Tongue (tissue), 2 donors: ENCODE results near the gene SHISA9. TPM values are rescaled to one million over a fixed set of nuclear protein-coding genes. Genes with fewer than 3 reads are reported as not detected.

Source experiments
- DNase-seq: peaks from one replicate; pipeline ENCODE4 v3.0.0-alpha.2; 2015
- total RNA-seq: library from RNA; depleted of rRNA; stranded (reverse); fragments of >200 nt; gene quantifications from one replicate; pipeline ENCODE4 v1.2.3, GENCODE V29; 2014

Gene SHISA9
- total RNA-seq, 1 donor from 2014 or later: 2.6 TPM

- DNase-seq: no peak
These were observed 176.4 kb downstream of the SHISA9 start for GRCh38 chr16:13077816-13078215.

- no peak for DNase-seq
These were observed 179.1 kb downstream of the SHISA9 start for GRCh38 chr16:13080531-13080930.

GRCh38 chr16:13081825-13082331 lies 180.5 kb downstream of the SHISA9 start:
- no peak for DNase-seq

GRCh38 chr16:13083681-13084080 lies 182.3 kb downstream of the SHISA9 start:
- DNase-seq: peak; percentile 5

- DNase-seq: no peak
These were observed 182.9 kb downstream of the SHISA9 start for GRCh38 chr16:13084331-13084730.

- no peak for DNase-seq
These were observed 192.3 kb downstream of the SHISA9 start for GRCh38 chr16:13093661-13094060.

- DNase-seq: no peak
These were observed 193.7 kb downstream of the SHISA9 start for GRCh38 chr16:13095061-13095460.

- DNase-seq: no peak
These were observed 197.1 kb downstream of the SHISA9 start for GRCh38 chr16:13098536-13098935.

- DNase-seq: no peak
These were observed 198.4 kb downstream of the SHISA9 start for GRCh38 chr16:13099822-13100221.

GRCh38 chr16:13100970-13101369 lies 199.6 kb downstream of the SHISA9 start:
- no peak for DNase-seq

- DNase-seq: no peak
These were observed 200.4 kb downstream of the SHISA9 start for GRCh38 chr16:13101828-13102227.

- no peak for DNase-seq
These were observed 201.0 kb downstream of the SHISA9 start for GRCh38 chr16:13102401-13102800.

- no peak for DNase-seq
These were observed 202.6 kb downstream of the SHISA9 start for GRCh38 chr16:13103831-13104530.

- DNase-seq: no peak
These were observed 203.4 kb downstream of the SHISA9 start for GRCh38 chr16:13104772-13105171.

GRCh38 chr16:13105427-13105826 lies 204.0 kb downstream of the SHISA9 start:
- DNase-seq: no peak

GRCh38 chr16:13106464-13106863 lies 205.1 kb downstream of the SHISA9 start:
- DNase-seq: no peak

GRCh38 chr16:13108126-13108525 lies 206.7 kb downstream of the SHISA9 start:
- DNase-seq: no peak

- DNase-seq: no peak
These were observed 207.8 kb downstream of the SHISA9 start for GRCh38 chr16:13109171-13109570.

GRCh38 chr16:13110124-13110796 lies 208.9 kb downstream of the SHISA9 start:
- peak; percentile 53 for DNase-seq

- no peak for DNase-seq
These were observed 210.3 kb downstream of the SHISA9 start for GRCh38 chr16:13111747-13112146.

- no peak for DNase-seq
These were observed 212.3 kb downstream of the SHISA9 start for GRCh38 chr16:13113741-13114140.

- DNase-seq: no peak
These were observed 216.7 kb downstream of the SHISA9 start for GRCh38 chr16:13118091-13118490.

- no peak for DNase-seq
These were observed 218.7 kb downstream of the SHISA9 start for GRCh38 chr16:13120091-13120490.

GRCh38 chr16:13120557-13120956 lies 219.2 kb downstream of the SHISA9 start:
- no peak for DNase-seq
